ENCODE data around the gene RAB27B. TPM values are rescaled to one million over a fixed set of nuclear protein-coding genes. Genes with fewer than 3 reads are reported as not detected.

RAB27B gene
- total and polyA plus RNA-seq, 10 of the 15 experiments (the other 5 are each of a cell fraction or from before 2014, with no cell fraction given), result under 0.01 to 0.03 TPM; not detected in 8

GRCh38 chr18:54878159-54878622 is 49.9 kb downstream of the RAB27B start:
- in situ Hi-C loops (cut with MboI), result no loop called here
- intact Hi-C loops (cut with micrococcal nuclease; ENCODE audit: unreplicated experiment), result no loop called here
- no peak overlapping the region for H2AFZ ChIP-seq (ENCODE audit: control insufficient read depth, low read depth, low read length)
- SMC1A ChIA-PET (ENCODE audit: uncharacterized antibody, unreplicated experiment), result no interaction called here
- H4K20me1 ChIP-seq (ENCODE audit: control insufficient read depth, insufficient read depth), result no peaks in the 10 kb centered on the region
- CTCF ChIA-PET, result no interaction called here
- no peak for TF ChIP-seq MYB (IDR thresholded peaks at IDR 0.05; ENCODE audit: borderline replicate concordance, low read depth, low read length)
- no peak for TF ChIP-seq CHD4 (IDR thresholded peaks at IDR 0.05)
- no peak for TF ChIP-seq CHD2 (IDR thresholded peaks at IDR 0.05; ENCODE audit: borderline replicate concordance, low read depth, low read length)
- no peak for TF ChIP-seq ZNF207 (IDR thresholded peaks at IDR 0.05; ENCODE audit: borderline replicate concordance)
- TF ChIP-seq, protein P1, sequence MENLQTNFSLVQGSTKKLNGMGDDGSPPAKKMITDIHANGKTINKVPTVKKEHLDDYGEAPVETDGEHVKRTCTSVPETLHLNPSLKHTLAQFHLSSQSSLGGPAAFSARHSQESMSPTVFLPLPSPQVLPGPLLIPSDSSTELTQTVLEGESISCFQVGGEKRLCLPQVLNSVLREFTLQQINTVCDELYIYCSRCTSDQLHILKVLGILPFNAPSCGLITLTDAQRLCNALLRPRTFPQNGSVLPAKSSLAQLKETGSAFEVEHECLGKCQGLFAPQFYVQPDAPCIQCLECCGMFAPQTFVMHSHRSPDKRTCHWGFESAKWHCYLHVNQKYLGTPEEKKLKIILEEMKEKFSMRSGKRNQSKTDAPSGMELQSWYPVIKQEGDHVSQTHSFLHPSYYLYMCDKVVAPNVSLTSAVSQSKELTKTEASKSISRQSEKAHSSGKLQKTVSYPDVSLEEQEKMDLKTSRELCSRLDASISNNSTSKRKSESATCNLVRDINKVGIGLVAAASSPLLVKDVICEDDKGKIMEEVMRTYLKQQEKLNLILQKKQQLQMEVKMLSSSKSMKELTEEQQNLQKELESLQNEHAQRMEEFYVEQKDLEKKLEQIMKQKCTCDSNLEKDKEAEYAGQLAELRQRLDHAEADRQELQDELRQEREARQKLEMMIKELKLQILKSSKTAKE (IDR thresholded peaks at IDR 0.05; ENCODE audit: low read depth, poor library complexity, severe bottlenecking), result no peak
- no peak for TF ChIP-seq SMAD1 (IDR thresholded peaks at IDR 0.05; ENCODE audit: low read depth, partially characterized antibody)
- TF ChIP-seq EZH2 (IDR thresholded peaks at IDR 0.05; ENCODE audit: borderline replicate concordance, control insufficient read depth, low read depth, low read length), result no peak
- TF ChIP-seq ZNF217 (IDR thresholded peaks at IDR 0.05), result no peak
- no peak for TF ChIP-seq ETV6 (conservative IDR thresholded peaks at IDR 0.05 in 1 of 2, IDR thresholded peaks at IDR 0.05 in 1 of 2; ENCODE audit: borderline replicate concordance in 1 of 2, low read depth in 1 of 2)
- no peak for TF ChIP-seq POLR2A (IDR thresholded peaks at IDR 0.05; ENCODE audit: low read depth, low read length)
- no peak for TF ChIP-seq CBFB (IDR thresholded peaks at IDR 0.05; ENCODE audit: low read depth)
- no peak for TF ChIP-seq MEF2A (IDR thresholded peaks at IDR 0.05; ENCODE audit: insufficient read depth, low read depth, low read length)
- no peak for TF ChIP-seq SP1 (IDR thresholded peaks at IDR 0.05; ENCODE audit: low read depth, low read length)
- no peak for TF ChIP-seq FOXK2 (IDR thresholded peaks at IDR 0.05)
- TF ChIP-seq ZNF622 (IDR thresholded peaks at IDR 0.05), result no peak
- TF ChIP-seq RB1 (IDR thresholded peaks at IDR 0.05; ENCODE audit: borderline replicate concordance), result no peak
- no peak for TF ChIP-seq ZBTB33 (IDR thresholded peaks at IDR 0.05)
- no peak for TF ChIP-seq RBBP5 (conservative IDR thresholded peaks at IDR 0.05)
- no peak for TF ChIP-seq SUZ12 (IDR thresholded peaks at IDR 0.05; ENCODE audit: unreplicated experiment)
- BruUV-seq (replicated peaks), result no TSS peak
- no peak overlapping the region for H3K9ac ChIP-seq (ENCODE audit: control insufficient read depth, insufficient read depth, low read length)
- ATAC-seq (no peak), DNase-seq (ENCODE audit: low read depth, low spot score) (no peak), FAIRE-seq (no peak)
- no peaks in the 10 kb centered on the region for H3K9me3 ChIP-seq (replicated peaks; ENCODE audit: control insufficient read depth, insufficient read depth, low read length)
- no peaks in the 10 kb centered on the region for H3K36me3 ChIP-seq (ENCODE audit: control insufficient read depth in 2 of 2, insufficient read depth in 2 of 2, low read length in 1 of 2)
- no peaks in the 10 kb centered on the region for H3K79me2 ChIP-seq (ENCODE audit: control insufficient read depth, insufficient read depth, low read length)
- H3K27me3 ChIP-seq (replicated peaks in 1 of 2; ENCODE audit: control insufficient read depth in 2 of 2, insufficient read depth in 2 of 2, low read length in 1 of 2), result no peaks in the 10 kb centered on the region
- no peak overlapping the region for H3K4me2 ChIP-seq (ENCODE audit: control insufficient read depth, insufficient read depth)
- RAD21 ChIA-PET (ENCODE audit: unreplicated experiment), result no interaction called here
- POLR2A ChIA-PET, result no interaction called here
- no peak overlapping the region for H3K27ac ChIP-seq (ENCODE audit: control insufficient read depth, insufficient read depth)
- H3K4me3 ChIP-seq, result no peak overlapping the region
- no peaks in the 10 kb centered on the region for H3K4me1 ChIP-seq (ENCODE audit: control insufficient read depth, insufficient read depth, low read length)
- WGBS (ENCODE audit: insufficient coverage, insufficient replicate concordance, low lambda C conversion rate, missing lambda C conversion rate), result 0% methylated on average over 2 of the region's 2 CpGs
